Heart left ventricle (tissue), 13 donors: ENCODE results near the gene OR52A5.

Experiments used
- CTCF ChIP-seq, 12 donors: fragments of 200-600 bp; sonication (generic) in 4 of 12; IDR thresholded peaks; one replicate each; pipeline versions ENCODE4 v1.5.0 to v1.8.0; 2018 to 2022; ENCODE audit warnings: antibody characterized with exemption in 12 of 12, mild to moderate bottlenecking in 5 of 12
- POLR2A ChIP-seq, 2 donors: fragments of 450-650 bp; IDR thresholded peaks; one replicate each; pipeline ENCODE4 v1.6.1; 2017; ENCODE audit warnings: antibody characterized with exemption in 2 of 2, mild to moderate bottlenecking in 2 of 2, moderate library complexity in 2 of 2
- donor health status: ischemic (EF 13 %, LVEDD 7.1; RV severe dilation, severe dysfunction).
- donor health status: DM: no; HTN: yes; CAD: no.
- donor health status: DM: no; HTN: no; CAD: no.
- donor health status: ischemic (EF 25% LVEDD 6.9; RV normal size, moderate dysfunction).
- donor health status: ischemic (EF 25% LVEDD 5.7; RV mildly dilated, moderate dysfunction).
- donor health status: ischemic (EF 35%, LVEDD 5.7; RV mildly dilated, moderate dysfunction).
- donor health status: nonischemic (EF 11% LVEDD 7.7; RV severe dilation, severe dysfunction).
- donor health status: DM: yes; HTN: yes; CAD: no.
- donor health status: PGD.
- donor health status: ischemic (EF 29% LVEDD 5.4; RV normal size, mild dysfunction).
- donor health status: nonischemic (EF 23%, LVEDD 6.1; RV moderate dilation, normal function).

- TF ChIP-seq CTCF (IDR thresholded peaks at IDR 0.05) (no peak), POLR2A (IDR thresholded peaks at IDR 0.05) (no peak)
Observed at GRCh38 chr11:5096011-5096410, 42.1 kb downstream of the OR52A5 start.
